ENCODE data around the gene IRF5.

DNA sequence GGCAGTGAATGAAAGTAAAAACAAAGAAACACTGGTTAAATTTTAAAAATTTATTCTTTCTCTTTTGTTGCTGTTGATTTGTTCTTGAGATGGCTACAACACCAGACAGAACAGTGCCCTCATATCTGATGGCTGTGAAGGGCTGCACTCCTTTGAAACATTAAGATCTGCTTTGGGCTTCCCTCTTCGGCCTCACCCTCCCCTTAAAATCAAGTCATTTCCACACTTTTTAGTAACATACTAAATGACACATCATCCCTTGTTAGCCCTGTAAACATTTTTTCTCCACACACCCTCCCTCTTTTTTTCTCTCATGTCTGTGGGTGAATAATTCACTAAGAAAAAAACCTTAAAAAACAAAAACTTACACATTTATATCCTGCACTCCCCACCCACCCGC, 16.4 kb downstream of the IRF5 start:
- TF ChIP-seq EZH2 (IDR thresholded peaks at IDR 0.05; ENCODE audit: borderline replicate concordance, control insufficient read depth, low read depth, low read length), result no peak
- TF ChIP-seq GABPA (IDR thresholded peaks at IDR 0.05; ENCODE audit: low read depth), result no peak
- TF ChIP-seq, protein P1, sequence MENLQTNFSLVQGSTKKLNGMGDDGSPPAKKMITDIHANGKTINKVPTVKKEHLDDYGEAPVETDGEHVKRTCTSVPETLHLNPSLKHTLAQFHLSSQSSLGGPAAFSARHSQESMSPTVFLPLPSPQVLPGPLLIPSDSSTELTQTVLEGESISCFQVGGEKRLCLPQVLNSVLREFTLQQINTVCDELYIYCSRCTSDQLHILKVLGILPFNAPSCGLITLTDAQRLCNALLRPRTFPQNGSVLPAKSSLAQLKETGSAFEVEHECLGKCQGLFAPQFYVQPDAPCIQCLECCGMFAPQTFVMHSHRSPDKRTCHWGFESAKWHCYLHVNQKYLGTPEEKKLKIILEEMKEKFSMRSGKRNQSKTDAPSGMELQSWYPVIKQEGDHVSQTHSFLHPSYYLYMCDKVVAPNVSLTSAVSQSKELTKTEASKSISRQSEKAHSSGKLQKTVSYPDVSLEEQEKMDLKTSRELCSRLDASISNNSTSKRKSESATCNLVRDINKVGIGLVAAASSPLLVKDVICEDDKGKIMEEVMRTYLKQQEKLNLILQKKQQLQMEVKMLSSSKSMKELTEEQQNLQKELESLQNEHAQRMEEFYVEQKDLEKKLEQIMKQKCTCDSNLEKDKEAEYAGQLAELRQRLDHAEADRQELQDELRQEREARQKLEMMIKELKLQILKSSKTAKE (IDR thresholded peaks at IDR 0.05; ENCODE audit: low read depth, poor library complexity, severe bottlenecking), result no peak
